Kidney capillary endothelial cell (primary cell): ENCODE data around the gene PRIM2.
"Not testable (repeated sequence)": the region's sequence is repeated elsewhere in the genome, so short reads cannot be mapped to it uniquely, and the experiment has no call there.

Source experiments
- DNase-seq: peaks from one replicate; pipeline ENCODE4 v3.0.0-alpha.2; 2018; ENCODE audit warnings: low spot score

PRIM2 gene

GRCh38 chr6:57510390-57510789 lies 193.0 kb downstream of the PRIM2 start:
- not testable (repeated sequence) for DNase-seq

GRCh38 chr6:57515171-57515570 lies 197.7 kb downstream of the PRIM2 start:
- DNase-seq, result not testable (repeated sequence)

- not testable (repeated sequence) for DNase-seq
Measured at GRCh38 chr6:57515845-57516244, 198.4 kb downstream of the PRIM2 start.

GRCh38 chr6:57516776-57517175 lies 199.3 kb downstream of the PRIM2 start:
- not testable (repeated sequence) for DNase-seq

GRCh38 chr6:57519198-57519597 lies 201.8 kb downstream of the PRIM2 start:
- DNase-seq, result not testable (repeated sequence)

- not testable (repeated sequence) for DNase-seq
Measured at GRCh38 chr6:57521085-57521484, 203.7 kb downstream of the PRIM2 start.

- not testable (repeated sequence) for DNase-seq
Measured at GRCh38 chr6:57523221-57523620, 205.8 kb downstream of the PRIM2 start.

GRCh38 chr6:57529755-57530154 lies 212.3 kb downstream of the PRIM2 start:
- not testable (repeated sequence) for DNase-seq

GRCh38 chr6:57532660-57533059 lies 215.2 kb downstream of the PRIM2 start:
- DNase-seq, result not testable (repeated sequence)

GRCh38 chr6:57535121-57535520 lies 217.7 kb downstream of the PRIM2 start:
- not testable (repeated sequence) for DNase-seq

- peak; percentile 3 for DNase-seq
Measured at GRCh38 chr6:57535994-57536393, 218.6 kb downstream of the PRIM2 start.

GRCh38 chr6:57537916-57538315 lies 220.5 kb downstream of the PRIM2 start:
- not testable (repeated sequence) for DNase-seq

- DNase-seq, result not testable (repeated sequence)
Measured at GRCh38 chr6:57551961-57552360, 234.5 kb downstream of the PRIM2 start.

GRCh38 chr6:57557855-57558254 lies 240.4 kb downstream of the PRIM2 start:
- not testable (repeated sequence) for DNase-seq

- DNase-seq, result not testable (repeated sequence)
Measured at GRCh38 chr6:57559170-57559569, 241.7 kb downstream of the PRIM2 start.

- not testable (repeated sequence) for DNase-seq
Measured at GRCh38 chr6:57562233-57562632, 244.8 kb downstream of the PRIM2 start.

- not testable (repeated sequence) for DNase-seq
Measured at GRCh38 chr6:57572119-57572518, 254.7 kb downstream of the PRIM2 start.

GRCh38 chr6:57572844-57573243 lies 255.4 kb downstream of the PRIM2 start:
- DNase-seq, result not testable (repeated sequence)

- not testable (repeated sequence) for DNase-seq
Measured at GRCh38 chr6:57577023-57577422, 259.6 kb downstream of the PRIM2 start.

GRCh38 chr6:57579489-57579888 lies 262.1 kb downstream of the PRIM2 start:
- not testable (repeated sequence) for DNase-seq

- DNase-seq, result not testable (repeated sequence)
Measured at GRCh38 chr6:57581586-57581985, 264.2 kb downstream of the PRIM2 start.

- DNase-seq, result not testable (repeated sequence)
Measured at GRCh38 chr6:57601105-57601504, 283.7 kb downstream of the PRIM2 start.

GRCh38 chr6:57605303-57605702 lies 287.9 kb downstream of the PRIM2 start:
- DNase-seq, result peak; percentile 36

GRCh38 chr6:57606331-57606730 lies 288.9 kb downstream of the PRIM2 start:
- not testable (repeated sequence) for DNase-seq
